CD1c-positive myeloid dendritic cell (primary cell): ENCODE results near the gene NSUN2.

Experiments
- DNase-seq: peaks from one replicate; pipeline ENCODE4 v3.0.0-alpha.2; 2016; ENCODE audit errors: extremely low spot score

NSUN2 gene

DNA sequence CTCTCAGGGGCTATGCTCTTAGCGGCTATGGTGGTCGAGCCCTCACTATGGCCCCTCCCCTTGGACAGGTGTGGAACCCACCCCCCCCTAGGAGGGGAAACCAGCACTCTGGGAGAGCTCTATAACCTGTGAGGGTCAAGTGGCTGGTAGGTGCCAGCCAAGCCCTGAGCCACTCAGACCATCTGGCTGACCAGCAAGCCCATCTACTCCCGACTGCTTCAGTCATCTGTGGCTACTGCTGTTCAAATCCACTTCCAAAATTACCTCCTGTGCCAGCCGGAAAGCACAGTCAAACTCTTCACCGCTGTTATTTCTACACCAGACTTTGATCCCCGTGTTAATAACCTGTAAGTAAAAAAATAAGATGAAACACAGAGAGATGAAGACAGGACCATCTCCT, 28.5 kb downstream of the NSUN2 start:
- no peak for DNase-seq

GRCh38 chr5:6603643-6604042, 29.2 kb downstream of the NSUN2 start:
- DNase-seq = no peak

DNA sequence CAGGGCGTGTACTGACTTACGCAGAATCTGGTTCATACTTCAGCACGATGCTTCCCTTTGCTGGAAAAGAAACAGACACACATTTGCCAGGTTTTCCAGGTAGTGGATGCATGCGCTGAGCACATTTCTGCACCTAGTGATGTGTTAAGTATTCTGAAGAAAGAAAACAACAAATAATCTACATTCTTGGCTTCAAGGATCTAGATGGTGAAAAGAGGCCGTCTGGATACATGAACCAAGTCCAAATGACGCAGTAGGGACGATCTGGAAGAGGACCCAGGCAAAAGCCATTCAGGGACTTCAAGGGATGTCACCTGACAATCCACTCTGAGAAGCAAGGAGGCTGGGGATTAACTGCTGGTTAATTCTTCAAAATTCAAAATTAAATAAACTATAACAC, 30.4 kb downstream of the NSUN2 start:
- no peak for DNase-seq

DNA sequence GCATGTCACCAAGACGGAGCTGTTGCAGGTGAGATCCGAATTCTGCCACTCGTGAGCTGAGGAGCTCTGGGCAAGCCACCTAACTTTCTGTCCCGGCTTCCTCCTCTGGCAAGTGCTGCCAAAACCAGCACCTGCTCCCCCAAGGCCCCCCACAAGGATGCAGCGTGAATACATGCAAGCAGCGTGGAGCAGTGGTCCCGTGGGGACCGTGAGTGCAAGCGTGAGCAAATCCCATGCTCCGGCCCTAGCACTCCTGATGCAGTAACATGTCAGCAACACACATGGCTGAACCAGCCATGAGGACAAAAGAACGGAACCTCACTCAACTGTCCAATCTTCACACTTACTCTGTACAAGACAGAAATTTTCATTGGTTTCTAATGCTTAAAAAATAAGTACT, 31.0 kb downstream of the NSUN2 start:
- no peak for DNase-seq

DNA sequence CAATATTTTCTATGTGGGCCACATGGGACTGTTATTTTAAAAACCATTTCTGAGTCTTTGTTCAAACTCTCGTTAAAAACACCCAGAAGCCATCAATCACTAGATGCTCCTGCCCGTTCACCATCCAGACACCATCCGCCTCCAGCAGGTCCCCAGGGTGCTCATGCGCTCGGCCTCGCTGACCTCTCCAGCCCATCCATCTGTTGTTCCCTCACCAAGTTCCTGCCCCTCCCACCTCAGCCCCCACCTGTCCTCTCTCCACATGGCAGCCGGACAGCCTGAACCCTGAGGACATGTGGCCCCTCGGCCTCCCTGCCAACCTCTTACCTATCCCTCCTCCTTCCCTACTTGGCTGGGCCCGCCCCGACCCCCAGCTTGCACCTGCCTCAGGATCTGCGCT, 31.6 kb downstream of the NSUN2 start:
- no peak for DNase-seq

GRCh38 chr5:6599739-6600138, 33.1 kb downstream of the NSUN2 start:
- no peak for DNase-seq

DNA sequence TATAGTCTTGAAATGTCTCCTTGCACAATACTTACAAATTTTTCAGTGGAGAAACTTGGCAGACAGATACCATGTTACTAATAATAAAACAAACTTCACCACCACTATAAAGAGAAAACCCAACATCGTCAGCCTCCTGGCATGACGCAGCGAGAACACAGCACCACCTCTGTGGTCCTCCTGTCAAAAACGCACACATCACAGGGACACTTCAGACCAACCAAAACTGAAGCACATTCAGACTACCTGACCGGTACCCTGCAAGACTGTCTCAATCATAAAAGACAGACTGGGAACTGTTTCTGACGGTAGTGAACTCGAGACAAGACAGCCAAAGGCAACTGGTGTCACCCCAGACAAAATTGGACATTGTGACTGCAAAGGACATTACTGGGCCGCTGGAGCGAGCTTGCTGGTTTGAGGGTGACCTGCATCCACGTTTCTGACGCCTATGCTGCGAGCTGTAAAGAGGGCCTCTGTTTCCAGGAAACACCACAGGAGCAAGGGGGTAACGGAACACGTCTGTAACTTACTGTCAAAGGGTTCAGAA, 34.4 kb downstream of the NSUN2 start:
- no peak for DNase-seq

- no peak for DNase-seq
Measured at GRCh38 chr5:6597557-6597956, 35.3 kb downstream of the NSUN2 start.

DNA sequence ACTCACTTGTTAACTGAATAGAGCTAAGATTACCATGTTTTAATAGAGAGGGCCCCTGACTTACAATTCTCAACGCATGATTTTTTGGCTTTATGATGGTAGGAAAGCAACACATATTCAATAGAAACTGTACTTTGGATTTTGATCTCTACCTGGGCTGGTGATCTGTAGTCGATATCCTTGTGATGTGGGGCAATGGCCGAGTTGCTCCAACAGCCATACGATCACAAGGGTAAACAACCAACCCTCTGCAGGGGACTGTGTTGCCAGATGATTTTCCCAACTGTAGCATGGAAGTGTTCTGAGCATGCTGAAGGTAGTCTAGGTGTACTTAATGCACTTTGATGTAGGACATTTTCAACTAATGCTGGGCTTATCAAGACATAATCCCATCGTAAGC, 36.5 kb downstream of the NSUN2 start:
- no peak for DNase-seq

DNA sequence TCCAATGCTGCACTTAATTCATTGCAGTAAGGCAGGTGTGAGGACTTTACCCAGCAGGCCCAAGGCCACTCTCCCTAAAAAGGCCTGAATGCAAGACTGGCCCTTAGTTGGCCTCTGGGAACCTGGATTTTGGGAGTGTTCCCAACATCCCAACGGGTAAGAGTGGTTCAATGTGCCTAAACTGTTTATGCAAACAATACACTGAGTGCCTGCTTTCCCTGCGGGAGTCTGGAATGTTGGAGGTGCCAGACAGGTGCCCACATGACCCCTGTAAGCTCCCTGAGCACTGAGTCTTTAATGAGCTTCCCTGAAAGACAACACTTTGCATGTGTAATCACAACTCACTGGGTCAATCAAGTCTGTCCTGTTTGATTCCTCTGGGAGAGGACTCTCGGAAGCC, 37.4 kb downstream of the NSUN2 start:
- DNase-seq = no peak

DNA sequence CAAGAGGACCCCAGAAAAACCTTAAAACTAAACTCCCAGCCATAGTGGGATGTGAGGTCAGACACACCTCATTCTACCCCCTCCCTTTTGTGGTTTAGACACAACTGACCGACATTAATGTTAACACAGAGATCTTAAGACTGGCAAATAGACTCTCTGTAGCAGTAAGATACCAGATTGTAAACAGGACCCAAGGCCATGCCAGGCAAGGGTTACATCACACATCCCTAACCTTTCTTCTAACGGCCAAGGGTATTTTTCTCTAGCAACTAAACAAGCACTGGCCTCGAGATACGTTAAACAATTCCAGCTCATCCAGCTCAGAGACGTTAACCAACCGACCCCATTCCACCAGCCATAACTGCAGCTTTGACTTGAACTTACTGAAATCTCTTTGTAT, 38.8 kb downstream of the NSUN2 start:
- DNase-seq = no peak

DNA sequence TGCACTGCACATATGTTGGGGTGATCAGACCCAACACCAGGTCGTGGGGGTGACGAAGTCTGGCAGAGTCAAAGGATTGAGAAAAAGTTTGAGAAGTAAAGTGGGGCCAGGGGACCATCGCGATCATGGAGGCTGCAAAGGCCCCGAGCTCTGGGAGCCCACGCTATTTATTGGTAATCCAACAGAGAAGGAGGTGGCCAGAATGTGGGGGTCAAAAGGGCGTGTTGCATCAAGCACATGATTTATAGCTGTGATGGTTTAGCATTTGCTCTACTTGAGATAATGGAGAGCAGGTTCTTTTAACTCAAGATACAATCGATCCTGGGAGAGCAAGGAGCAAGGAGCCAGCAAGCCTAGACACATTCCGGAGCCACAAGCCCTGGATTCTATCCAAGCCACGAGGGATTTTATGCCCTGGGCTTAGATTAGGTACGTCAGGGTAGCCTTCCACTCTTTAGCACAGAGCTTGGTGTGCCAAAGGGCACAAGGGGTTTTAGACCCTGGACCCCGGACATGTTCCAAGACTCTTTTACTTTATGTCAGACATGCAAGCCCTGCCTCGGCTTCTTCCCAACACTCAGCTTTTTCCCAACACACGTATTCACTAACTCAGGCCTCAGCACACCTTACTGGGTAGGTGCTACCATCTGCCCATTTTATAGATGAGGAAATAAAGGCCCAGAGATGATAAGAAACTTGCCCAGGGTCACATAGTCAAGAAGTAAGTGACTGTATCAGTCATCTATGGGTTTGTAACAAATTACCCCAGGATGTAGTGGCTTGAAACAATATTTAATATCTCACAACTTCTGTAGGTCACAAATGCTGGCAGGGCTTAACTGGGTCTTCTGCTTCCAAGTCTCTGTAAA, 39.5 kb downstream of the NSUN2 start:
- DNase-seq = no peak

GRCh38 chr5:6592601-6593000, 40.2 kb downstream of the NSUN2 start:
- DNase-seq = no peak

GRCh38 chr5:6591671-6592288, 41.1 kb downstream of the NSUN2 start:
- DNase-seq = no peak

DNA sequence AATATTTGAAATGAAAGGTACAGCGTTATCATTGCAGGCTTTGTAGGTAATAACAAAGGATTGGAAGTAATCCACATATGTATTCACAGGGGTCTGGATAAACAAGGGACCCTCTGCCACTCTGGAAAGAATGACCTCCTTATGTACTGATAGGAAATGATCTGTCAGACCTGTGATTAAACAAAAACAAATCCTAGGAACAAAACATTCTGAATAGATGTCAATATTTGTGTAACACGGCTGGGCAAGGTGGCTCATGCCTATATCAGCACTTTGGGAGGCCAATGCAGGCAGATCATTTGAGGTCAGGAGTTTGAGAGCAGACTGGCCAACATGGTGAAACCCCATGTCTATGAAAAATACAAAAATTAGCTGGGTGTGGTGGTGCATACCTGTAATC, 42.3 kb downstream of the NSUN2 start:
- no peak for DNase-seq

- DNase-seq = no peak
Measured at GRCh38 chr5:6587171-6587570, 45.7 kb downstream of the NSUN2 start.

DNA sequence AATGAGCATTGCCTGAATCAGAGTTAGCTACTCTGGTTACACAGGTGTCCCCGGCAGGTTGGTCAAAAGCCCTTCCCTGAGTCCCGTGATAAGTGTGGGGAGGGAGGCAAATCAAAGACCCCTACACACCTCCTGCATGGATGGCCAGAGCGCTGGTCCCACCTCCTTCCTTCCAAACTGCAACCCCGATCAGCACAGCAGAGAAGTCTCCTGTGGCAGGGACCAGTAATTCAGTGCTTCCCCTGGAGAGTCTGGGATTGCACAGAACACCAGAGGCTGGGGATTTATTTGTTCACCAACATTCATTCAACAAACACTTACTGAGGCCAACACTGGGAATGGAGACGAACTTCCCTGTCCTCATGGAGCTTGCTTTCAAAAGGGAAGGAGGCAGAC, 46.2 kb downstream of the NSUN2 start:
- DNase-seq = no peak

GRCh38 chr5:6585939-6586646, 46.8 kb downstream of the NSUN2 start:
- DNase-seq = no peak

GRCh38 chr5:6585168-6585567, 47.7 kb downstream of the NSUN2 start:
- DNase-seq = no peak

DNA sequence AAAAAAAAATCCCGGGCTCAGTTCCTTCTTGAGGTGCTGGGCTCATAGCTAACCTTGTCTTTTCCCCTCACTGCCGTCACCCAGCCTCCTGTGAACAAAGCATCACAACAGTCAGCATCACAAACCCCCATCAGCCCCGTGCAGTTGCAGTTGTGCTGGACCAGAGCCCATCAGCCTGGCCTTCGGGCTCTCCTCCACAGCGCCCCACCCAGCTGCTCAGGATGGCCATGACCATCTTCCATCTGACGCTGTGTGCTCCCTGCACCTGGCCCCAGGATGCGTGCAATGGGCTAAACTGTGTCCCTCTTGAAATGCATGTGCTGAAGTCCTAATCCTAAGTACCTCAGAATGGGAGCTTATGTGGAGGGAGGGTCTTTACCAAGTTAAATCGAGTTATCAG, 48.1 kb downstream of the NSUN2 start:
- no peak for DNase-seq

- DNase-seq = no peak
Measured at GRCh38 chr5:6584101-6584645, 48.7 kb downstream of the NSUN2 start.
